ENCODE data around the gene SOX6.

SOX6 gene

DNA sequence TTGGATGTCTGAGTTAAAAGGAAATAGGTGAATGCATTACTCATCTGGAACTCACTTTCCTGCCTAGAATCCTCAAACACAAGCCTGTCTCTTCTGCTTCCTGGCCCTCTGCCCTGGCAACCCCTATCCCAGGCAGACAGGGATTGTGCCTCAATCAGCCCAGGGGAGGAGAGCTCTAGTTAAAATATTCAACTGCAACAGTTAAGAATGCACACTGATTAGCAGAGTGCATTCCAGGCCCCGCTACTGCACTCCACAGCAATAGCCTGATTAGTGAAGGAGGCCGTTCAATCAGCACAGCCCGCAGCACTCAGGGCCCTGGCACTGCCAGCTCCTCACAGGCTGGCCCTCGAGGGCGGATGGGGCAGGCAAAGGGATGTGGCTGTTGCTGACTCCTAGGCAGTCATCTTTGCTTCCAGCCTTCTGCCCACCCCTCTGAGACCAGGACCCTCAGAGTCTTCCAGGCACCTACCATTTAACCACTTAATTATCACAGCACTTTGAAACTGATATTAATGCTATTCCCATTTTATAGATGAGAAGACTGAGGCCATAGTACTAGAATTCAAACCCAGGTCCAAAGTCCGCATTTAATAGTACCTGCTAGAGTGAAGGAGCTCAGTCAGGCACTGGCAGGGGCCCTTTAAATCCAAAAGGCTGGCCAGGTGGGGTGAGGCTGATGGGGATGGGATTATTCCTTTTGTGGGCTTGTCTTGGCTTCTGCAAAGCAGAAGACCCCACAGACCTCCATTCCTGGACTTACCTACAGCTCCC lies 435.3 kb downstream of the SOX6 start:
- no peak for FAIRE-seq

DNA sequence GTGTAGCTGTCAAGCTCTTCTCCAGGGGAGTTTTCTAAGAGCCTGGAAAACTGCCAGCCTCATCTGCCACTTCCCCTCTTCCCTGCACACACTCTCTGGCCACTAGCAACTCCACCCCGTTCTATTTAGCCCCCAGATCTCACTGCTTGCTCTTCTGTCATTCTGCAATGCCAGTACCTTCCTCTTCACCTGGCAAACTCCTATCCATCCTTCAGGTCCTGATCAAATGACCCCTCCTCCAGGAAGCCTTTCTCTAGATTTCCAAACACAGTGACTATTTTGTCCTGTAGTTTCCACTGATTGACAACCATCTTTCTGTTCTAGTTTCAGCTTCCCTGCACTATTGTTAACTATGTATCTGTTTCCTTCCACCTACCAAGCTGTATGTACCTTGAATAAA lies 437.7 kb downstream of the SOX6 start:
- no peak for FAIRE-seq

DNA sequence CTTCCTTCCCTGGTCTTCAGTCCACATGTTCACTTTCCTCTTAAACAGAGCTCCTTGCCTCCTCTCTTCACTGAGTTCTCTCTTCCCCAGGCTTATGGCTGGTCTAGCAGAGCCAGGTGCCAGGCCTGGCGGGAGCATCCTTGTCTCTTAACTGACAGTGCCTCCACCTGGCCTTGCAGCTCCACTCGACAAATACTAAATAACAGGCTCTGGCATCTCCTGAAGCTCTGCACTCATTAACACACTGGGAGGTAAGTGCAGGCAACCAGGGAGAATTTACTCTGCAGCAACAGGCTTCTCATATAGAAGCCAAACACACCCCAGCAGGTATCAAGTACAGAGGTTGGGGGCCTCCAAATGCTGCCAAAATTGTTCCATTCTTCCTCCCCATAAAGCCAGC lies 438.1 kb downstream of the SOX6 start:
- FAIRE-seq: no peak
